ENCODE measurements around the gene CLCN6.
A peak's percentile ranks its signal among the peaks of the same experiment; 100 is the strongest.

CLCN6 gene

DNA sequence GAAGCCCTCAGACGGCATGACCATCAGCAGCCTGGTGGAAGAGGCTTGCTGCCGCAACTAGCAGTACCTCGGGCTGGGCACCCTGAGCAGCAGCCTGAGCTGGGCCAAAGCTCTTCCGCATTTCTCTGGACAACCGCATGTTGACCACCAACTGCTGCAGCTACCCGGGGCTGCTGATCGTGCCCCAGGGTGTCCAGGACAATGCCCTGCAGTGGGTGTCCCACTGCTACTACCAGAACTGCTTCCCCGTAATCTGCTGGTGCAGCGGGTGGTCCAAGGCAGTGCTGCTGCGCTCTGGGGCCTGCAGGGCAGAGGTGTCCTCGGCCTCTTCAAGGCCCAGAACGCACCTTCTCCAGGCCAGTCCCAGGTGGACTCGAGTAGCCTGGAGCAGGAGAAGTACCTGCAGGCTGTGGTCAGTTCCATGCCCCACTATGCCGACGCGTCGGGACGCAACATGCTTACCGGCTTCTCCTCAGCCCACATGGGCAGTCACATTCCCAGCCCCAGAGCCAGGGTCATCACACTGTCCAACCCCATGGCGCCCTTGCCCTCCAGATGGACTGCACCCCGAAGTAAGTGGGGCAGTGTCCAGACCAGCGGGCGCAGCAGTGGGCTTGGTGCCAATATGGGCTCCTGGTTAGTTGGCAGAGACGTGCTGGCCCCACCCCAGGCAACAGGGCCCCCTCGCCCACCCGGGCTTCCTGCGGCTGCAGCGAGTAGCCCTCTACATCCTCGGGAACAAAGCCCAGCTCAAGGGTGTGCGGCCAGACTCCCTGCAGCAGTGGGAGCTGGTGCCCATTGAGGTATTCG, 72.3 kb downstream of the CLCN6 start:
- DNase-seq (ENCODE audit: low spot score), result no peak

DNA sequence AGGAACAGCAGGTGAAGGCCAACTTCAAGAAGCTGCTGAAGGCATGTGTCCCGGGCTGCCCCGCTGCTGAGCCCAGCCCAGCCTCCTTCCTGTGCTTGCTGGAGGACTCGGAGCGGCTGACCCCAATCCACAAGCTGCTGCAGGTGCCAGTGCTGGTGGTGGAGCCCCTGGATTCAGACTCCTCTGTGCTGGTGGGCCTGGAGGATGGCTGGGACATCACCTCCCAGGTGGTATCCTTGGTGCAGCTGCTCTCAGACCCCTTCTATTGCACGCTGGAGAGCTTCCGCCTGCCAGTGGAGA, 72.8 kb downstream of the CLCN6 start:
- no peak for DNase-seq (ENCODE audit: low spot score)

- no peak for DNase-seq (ENCODE audit: low spot score)
Observed at GRCh38 chr1:11879311-11880180, 73.6 kb downstream of the CLCN6 start.

DNA sequence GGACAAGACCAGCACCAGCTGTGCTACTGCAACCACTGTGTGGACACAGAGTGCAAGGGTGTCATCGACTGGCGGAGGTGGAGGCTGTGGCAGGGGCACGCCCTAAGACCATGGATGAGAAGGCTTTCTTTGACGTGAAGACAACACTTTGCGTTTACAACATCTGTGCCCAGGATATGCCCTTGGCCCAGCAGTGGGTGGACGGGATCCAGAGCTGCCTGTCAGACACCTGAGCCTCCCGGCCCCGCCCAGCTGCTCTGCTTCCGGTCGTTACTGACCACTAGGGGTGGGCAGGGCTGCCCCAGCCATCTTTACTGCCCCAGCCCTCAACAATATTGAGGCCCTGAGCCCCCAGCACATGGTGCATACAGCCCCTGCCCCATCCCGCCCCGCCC, 74.2 kb downstream of the CLCN6 start:
- DNase-seq (ENCODE audit: low spot score), result no peak

DNA sequence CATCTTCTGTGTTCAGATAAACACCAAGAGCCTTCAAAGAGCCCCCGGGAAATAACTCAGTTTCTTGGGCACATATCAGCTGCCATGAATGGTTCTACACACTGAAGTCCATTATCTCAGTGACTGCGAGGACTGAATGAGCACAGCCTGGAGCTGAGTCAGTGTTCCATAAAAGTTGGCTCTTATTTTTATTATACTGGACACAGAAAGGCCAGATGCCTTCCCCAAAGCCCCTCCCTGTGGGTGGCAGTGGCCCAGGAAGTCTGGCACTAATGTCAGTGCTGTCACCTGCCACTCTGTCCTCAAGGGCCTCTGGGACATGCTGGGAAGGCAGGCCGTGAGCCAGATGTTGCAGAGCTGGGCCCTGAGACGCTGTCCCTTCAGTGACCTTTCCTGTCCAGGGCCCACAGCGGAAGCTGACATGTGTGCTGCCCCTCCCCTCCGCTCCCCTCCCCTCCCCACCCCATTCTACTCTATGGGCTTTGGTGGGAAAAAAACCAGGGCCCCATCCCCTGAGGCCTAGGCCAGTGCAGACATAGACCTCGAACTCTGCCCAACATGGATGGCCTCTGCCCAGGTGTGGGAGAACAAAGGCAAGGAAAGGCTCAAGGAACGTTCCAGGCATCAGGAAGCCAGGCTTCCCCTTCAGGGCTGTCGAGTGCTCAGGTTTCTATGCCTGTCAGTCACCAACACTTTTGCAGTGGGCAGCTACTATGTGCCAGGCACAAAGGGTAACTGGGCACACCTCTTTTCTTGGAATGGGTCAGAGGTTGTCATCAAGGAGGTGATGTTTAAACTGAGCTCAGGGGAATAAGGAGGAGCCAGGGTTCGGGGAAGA, 75.1 kb downstream of the CLCN6 start:
- DNase-seq (ENCODE audit: low spot score), result peak; percentile 38

- no peak for DNase-seq (ENCODE audit: low spot score)
Observed at GRCh38 chr1:11881749-11882441, 75.9 kb downstream of the CLCN6 start.

DNA sequence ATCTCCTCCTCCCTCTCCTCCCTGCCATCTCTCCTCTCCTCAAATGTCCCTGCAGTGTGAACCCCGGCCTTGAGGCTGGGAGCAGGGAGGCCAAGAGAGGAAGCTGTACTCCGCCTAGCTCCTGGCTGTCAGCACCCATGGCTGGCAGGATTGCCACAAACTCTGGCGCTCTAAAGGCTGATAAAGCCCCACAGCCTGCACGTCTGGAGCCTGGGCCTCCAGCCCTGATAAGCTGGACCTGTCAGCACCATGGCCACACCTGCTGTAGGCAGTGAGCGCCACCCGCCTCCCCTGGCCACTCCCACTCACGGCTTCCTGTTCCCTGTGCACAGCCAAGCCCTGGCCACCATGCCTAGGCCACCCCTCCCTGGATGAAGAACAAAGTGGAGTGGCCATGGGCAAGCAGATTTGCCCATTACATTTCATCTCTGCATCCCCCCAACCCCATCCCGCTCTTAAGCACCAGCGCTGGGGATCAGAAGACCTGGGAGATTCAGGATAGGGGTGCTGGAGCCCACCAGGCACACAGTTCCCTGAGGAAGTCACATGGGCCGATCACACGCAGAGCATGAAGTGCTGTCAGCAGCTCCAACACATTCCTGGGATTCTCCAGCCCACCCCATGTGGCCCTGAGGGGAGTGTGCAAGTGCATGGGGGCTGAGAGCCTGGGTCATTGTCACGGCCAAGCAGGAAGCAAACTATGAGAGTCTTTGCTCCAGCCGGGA, 77.0 kb downstream of the CLCN6 start:
- no peak for DNase-seq (ENCODE audit: low spot score)

DNA sequence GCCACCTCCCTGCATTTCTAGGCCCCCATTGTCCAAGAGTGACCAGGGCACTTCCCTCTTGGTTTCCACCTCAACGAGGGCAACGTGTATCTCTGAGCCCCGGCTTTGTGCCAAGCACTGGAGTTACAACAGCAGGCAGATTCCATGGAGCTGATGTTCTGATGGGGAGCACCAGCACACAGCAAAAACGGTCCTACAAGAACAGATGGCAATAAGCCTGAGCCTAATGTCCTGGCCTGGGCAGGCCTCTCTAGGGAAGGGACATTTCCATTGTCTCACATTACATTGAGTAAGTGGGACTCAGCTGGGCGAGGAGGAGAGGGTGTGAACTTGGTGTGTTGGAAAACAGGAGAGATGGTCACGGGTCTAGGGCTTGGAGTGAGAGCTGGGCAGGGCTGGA, 79.9 kb downstream of the CLCN6 start:
- DNase-seq (ENCODE audit: low spot score), result no peak

DNA sequence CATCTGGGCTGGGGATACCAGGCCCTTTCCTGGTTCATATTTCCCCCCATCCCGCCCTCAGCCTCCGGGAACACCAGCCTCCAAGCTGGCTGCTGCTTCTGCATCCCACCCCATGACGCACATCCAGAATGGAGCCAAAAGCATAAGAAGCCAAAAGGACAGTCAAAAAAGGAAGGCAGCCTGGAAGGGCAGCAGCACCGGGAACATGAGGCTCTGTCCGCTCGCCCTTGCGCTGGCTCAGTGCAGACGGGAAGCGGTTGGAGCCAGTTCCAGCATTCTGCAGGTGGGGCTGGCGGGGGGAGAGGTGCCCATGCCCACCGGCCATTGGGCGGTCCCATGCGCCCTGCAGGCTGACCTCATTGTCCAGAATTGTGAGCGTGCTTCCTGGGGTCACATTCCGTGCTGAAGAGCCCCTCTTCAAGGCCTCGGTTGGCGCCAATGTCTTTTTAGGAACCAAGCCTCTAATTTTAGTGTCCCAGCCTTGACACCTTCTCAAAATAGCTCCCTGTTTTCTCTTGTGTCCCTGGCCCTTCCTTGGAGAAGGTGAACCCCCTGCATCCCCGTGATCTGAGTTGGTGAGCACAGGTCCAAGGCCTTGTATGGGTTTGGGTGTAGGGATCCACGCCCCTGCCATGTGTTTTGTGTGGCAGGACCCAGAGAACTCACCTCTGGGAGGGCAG, 81.1 kb downstream of the CLCN6 start:
- DNase-seq (ENCODE audit: low spot score), result no peak

DNA sequence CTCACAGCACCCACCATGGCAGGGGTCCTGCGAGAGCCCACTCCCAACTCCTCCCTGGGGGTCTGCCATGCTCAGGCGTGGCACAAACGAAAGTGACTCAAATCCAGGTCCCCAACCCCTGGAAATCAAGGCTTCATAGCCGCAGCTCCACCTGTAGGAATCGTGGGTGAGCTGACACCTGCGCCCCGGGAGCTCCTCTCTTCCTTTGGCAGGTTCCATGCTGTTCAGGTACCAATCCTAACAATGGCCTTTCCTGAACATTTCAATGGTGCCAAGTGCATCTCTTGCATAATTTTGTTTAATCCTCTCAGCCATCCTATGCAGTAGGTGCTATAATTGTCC, 81.6 kb downstream of the CLCN6 start:
- no peak for DNase-seq (ENCODE audit: low spot score)

GRCh38 chr1:11888206-11888876, 82.3 kb downstream of the CLCN6 start:
- no peak for DNase-seq (ENCODE audit: low spot score)

DNA sequence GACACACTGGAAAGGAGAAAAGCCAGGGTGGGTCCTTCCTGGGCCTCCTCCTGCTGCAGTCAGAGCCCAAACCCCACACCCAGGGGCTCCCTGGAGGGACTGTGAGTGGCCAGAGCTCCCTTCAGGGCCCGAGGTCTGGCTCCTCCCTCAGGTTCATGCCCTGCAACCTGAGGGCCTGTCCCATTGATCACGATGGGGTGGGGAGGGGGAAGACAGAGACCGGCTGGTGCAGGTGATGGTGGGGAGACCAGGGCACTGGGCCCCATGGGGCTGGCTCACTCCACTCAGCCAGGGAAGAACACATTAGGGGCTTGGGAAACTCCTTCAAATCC, 82.9 kb downstream of the CLCN6 start:
- DNase-seq (ENCODE audit: low spot score), result no peak

- no peak for DNase-seq (ENCODE audit: low spot score)
Observed at GRCh38 chr1:11891433-11892186, 85.6 kb downstream of the CLCN6 start.

Small RNA genes lying within 50 kb of the gene (small RNA-seq; reads per million reads assigned to genes)
- gene RF02156 (0 reads per million in 2 experiments), gene RF02157 (0 reads per million in 2 experiments), gene RF02158 (0 reads per million in 2 experiments)
